Kidney epithelial cell (primary cell): ENCODE results near the gene ENTPD8. TPM values are rescaled to one million over a fixed set of nuclear protein-coding genes. Genes with fewer than 3 reads are reported as not detected.

Experiments
- DNase-seq: peaks from one replicate; pipeline ENCODE4 v3.0.0-alpha.2; 2010; ENCODE audit warnings: low read depth
- H3K27me3 ChIP-seq: 2 replicates; pipeline ENCODE4 v1.6.0; 2011; ENCODE audit warnings: low read length; ENCODE audit not compliant: control insufficient read depth, insufficient read depth
- H3K36me3 ChIP-seq: 2 replicates; pipeline ENCODE4 v1.5.1; 2011; ENCODE audit warnings: low read length; ENCODE audit not compliant: control insufficient read depth, insufficient read depth
- H3K4me3 ChIP-seq: 2 replicates; pipeline ENCODE4 v1.5.1; 2011; ENCODE audit warnings: low read depth, mild to moderate bottlenecking, control low read depth, low read length
- CTCF ChIP-seq: IDR thresholded peaks from 2 replicates; pipeline ENCODE4 v1.5.1; 2011; ENCODE audit warnings: mild to moderate bottlenecking, moderate library complexity, low read length, control low read depth, inconsistent platforms; ENCODE audit not compliant: insufficient read depth, poor library complexity, severe bottlenecking
- total RNA-seq: library from RNA; depleted of rRNA; stranded (reverse); fragments of >200 nt; gene quantifications from 2 replicates; pipeline ENCODE4 v1.2.3, GENCODE V29; 2015

Gene ENTPD8
- total RNA-seq, 1 donor from 2014 or later: not detected

GRCh38 chr9:137422604-137423513, 18.3 kb downstream of the ENTPD8 start, which contains the start of the genes EXD3 and NOXA1:
Gene EXD3 (minus strand): TSS chr9:137423162. CDS start chr9:137395357, 27,805 bp downstream.
Gene NOXA1 (plus strand): TSS chr9:137423393. CDS start chr9:137423530, 137 bp downstream.
- peak within 1 kb of the TSS; percentile 70 for H3K4me3 ChIP-seq
- peak; percentile 44 for DNase-seq
- H3K36me3 ChIP-seq: no peaks in the 10 kb centered on the region
- H3K27me3 ChIP-seq: peaks cover 2% of the 10 kb centered on the region
- peak; percentile 29 for TF ChIP-seq CTCF

- Histone ChIP-seq H3K4me3 (peak overlapping the region; percentile 70), H3K27me3 (no peaks in the 10 kb centered on the region), H3K36me3 (no peaks in the 10 kb centered on the region)
- no peak for DNase-seq
- no peak for TF ChIP-seq CTCF
Observed at GRCh38 chr9:137421838-137422603, 19.1 kb downstream of the ENTPD8 start.

- no peaks in the 10 kb centered on the region for H3K27me3 ChIP-seq
- no peak for DNase-seq
- no peaks in the 10 kb centered on the region for H3K36me3 ChIP-seq
- TF ChIP-seq CTCF: no peak
- peak overlapping the region; percentile 23 for H3K4me3 ChIP-seq
Observed at GRCh38 chr9:137417161-137418021, 23.8 kb downstream of the ENTPD8 start.

GRCh38 chr9:137416563-137417151, 24.5 kb downstream of the ENTPD8 start:
- no peak for DNase-seq
- H3K4me3 ChIP-seq: no peak overlapping the region
- H3K27me3 ChIP-seq: no peaks in the 10 kb centered on the region
- H3K36me3 ChIP-seq: no peaks in the 10 kb centered on the region
- no peak for TF ChIP-seq CTCF

GRCh38 chr9:137416006-137416562, 25.1 kb downstream of the ENTPD8 start:
- DNase-seq: no peak
- no peak for TF ChIP-seq CTCF
- no peaks in the 10 kb centered on the region for H3K27me3 ChIP-seq
- H3K36me3 ChIP-seq: no peaks in the 10 kb centered on the region
- H3K4me3 ChIP-seq: no peak overlapping the region
